K562 (cell line): ENCODE data around the gene PPIA. TPM values are rescaled to one million over a fixed set of nuclear protein-coding genes. Genes with fewer than 3 reads are reported as not detected.

Experiments
- BACH1 ChIP-seq: fragments of 200-800 bp; sonication (Bioruptor generic); IDR thresholded peaks from 2 replicates; pipeline ENCODE4 v1.6.1; 2016; ENCODE audit warnings: missing genetic modification characterization, missing compliant biosample characterization
- CTCF ChIP-seq, 3 experiments: IDR thresholded peaks in 2 of 3; conservative IDR thresholded peaks in 1 of 3; 2 replicates each; pipeline ENCODE4 v1.5.1; 2011 to 2012; ENCODE audit warnings: low read length in 3 of 3, mild to moderate bottlenecking in 3 of 3, control low read depth in 2 of 3, improper control_type of control experiment in 1 of 3, inconsistent platforms in 1 of 3, low read depth in 1 of 3, mixed read lengths in 1 of 3, moderate library complexity in 1 of 3; ENCODE audit not compliant: insufficient read depth in 2 of 3
- POLR2A ChIP-seq: fragments of 450-650 bp; conservative IDR thresholded peaks from 2 replicates; pipeline ENCODE4 v1.6.1; 2016
- RBM34 ChIP-seq: fragments of 200-400 bp; formaldehyde crosslinking; IDR thresholded peaks from 2 replicates; pipeline ENCODE4 v1.6.1; 2018; ENCODE audit warnings: low read length, borderline replicate concordance; ENCODE audit not compliant: insufficient read depth
- ZBTB2 ChIP-seq: fragments of 450-650 bp; IDR thresholded peaks from 2 replicates; pipeline ENCODE4 v1.6.1; 2016; ENCODE audit warnings: antibody characterized with exemption
- ZNF277 ChIP-seq: fragments of 250-450 bp; sonication (Bioruptor Pico); IDR thresholded peaks from 2 replicates; pipeline ENCODE4 v1.8.0; 2022; ENCODE audit warnings: inconsistent platforms, mild to moderate bottlenecking, moderate library complexity, borderline replicate concordance
- ZNF408 ChIP-seq: fragments of 250-450 bp; sonication (Bioruptor Pico); IDR thresholded peaks from 2 replicates; pipeline ENCODE4 v1.4.0; 2020; ENCODE audit warnings: low read depth, mild to moderate bottlenecking, moderate library complexity
- ZNF707 ChIP-seq: fragments of 250-450 bp; sonication (Bioruptor Pico); conservative IDR thresholded peaks from 2 replicates; pipeline ENCODE4 v1.8.0; 2022; ENCODE audit warnings: inconsistent platforms, mild to moderate bottlenecking, moderate library complexity
- polyA plus RNA-seq, 8 experiments: library from polyadenylated mRNA; depleted of rRNA in 4 of 8; stranded (reverse) in 5 of 8; unstranded in 3 of 8; fragments of >200 nt; fragmentation: Nextera tagmentation in 2 of 8; fragmentation: Illumina TruSeq in 1 of 8; extraction: Ambion mirVana in 2 of 8; extraction: Trizol in 1 of 8; gene quantifications; 2 replicates each; pipeline versions ENCODE4 v1.2.1 to v1.2.3, GENCODE V29; 2011 to 2014; ENCODE audit warnings: inconsistent platforms in 1 of 8, missing spikeins in 1 of 8
- total RNA-seq, 7 experiments: library from RNA; depleted of rRNA in 6 of 7; stranded (reverse); fragments of >200 nt in 6 of 7; fragmentation: Illumina TruSeq in 2 of 7; extraction: Trizol in 2 of 7; gene quantifications; 2 replicates each; pipeline versions ENCODE4 v1.2.1 to v1.2.3, GENCODE V29; 2011 to 2021; ENCODE audit warnings: low replicate concordance in 1 of 7
- TF ChIP-seq, protein P1 (sequence below), 2 experiments: fragments of 450-650 bp; formaldehyde crosslinking in 1 of 2; IDR thresholded peaks; 2 replicates each; pipeline versions ENCODE4 v1.4.0 to v1.6.1; 2014 to 2020; ENCODE audit warnings: mild to moderate bottlenecking in 2 of 2, borderline replicate concordance in 1 of 2, low read depth in 1 of 2
- TF ChIP-seq, protein P2 (sequence below): sonication (generic); formaldehyde crosslinking; IDR thresholded peaks from 2 replicates; pipeline ENCODE4 v1.8.1; 2023; ENCODE audit warnings: mild to moderate bottlenecking, missing genetic modification reagents

The PPIA gene
- total and polyA plus RNA-seq, 9 of the 15 experiments (the other 6 are each of a cell fraction or from before 2014, with no cell fraction given), result 2,583 to 7,504 (median 3,973) TPM

- TF ChIP-seq CTCF (IDR thresholded peaks at IDR 0.05 in 2 of 3, conservative IDR thresholded peaks at IDR 0.05 in 1 of 3; ENCODE audit: insufficient read depth in 2 of 3, low read depth in 1 of 3, low read length in 3 of 3), result peak; percentile 20 to 38 (median 33); a peak in 3 of 6 replicates
- no peak for TF ChIP-seq BACH1
- no peak for TF ChIP-seq ZNF707 (CRISPR knock-in tag)
- no peak for TF ChIP-seq ZNF277 (CRISPR knock-in tag)
- TF ChIP-seq RBM34, result no peak
- TF ChIP-seq ZNF408, result no peak
- TF ChIP-seq ZBTB2, result no peak
- TF ChIP-seq, protein P1, sequence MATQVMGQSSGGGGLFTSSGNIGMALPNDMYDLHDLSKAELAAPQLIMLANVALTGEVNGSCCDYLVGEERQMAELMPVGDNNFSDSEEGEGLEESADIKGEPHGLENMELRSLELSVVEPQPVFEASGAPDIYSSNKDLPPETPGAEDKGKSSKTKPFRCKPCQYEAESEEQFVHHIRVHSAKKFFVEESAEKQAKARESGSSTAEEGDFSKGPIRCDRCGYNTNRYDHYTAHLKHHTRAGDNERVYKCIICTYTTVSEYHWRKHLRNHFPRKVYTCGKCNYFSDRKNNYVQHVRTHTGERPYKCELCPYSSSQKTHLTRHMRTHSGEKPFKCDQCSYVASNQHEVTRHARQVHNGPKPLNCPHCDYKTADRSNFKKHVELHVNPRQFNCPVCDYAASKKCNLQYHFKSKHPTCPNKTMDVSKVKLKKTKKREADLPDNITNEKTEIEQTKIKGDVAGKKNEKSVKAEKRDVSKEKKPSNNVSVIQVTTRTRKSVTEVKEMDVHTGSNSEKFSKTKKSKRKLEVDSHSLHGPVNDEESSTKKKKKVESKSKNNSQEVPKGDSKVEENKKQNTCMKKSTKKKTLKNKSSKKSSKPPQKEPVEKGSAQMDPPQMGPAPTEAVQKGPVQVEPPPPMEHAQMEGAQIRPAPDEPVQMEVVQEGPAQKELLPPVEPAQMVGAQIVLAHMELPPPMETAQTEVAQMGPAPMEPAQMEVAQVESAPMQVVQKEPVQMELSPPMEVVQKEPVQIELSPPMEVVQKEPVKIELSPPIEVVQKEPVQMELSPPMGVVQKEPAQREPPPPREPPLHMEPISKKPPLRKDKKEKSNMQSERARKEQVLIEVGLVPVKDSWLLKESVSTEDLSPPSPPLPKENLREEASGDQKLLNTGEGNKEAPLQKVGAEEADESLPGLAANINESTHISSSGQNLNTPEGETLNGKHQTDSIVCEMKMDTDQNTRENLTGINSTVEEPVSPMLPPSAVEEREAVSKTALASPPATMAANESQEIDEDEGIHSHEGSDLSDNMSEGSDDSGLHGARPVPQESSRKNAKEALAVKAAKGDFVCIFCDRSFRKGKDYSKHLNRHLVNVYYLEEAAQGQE (IDR thresholded peaks at IDR 0.05; ENCODE audit: borderline replicate concordance), result peak; percentile 37; the same call in 1 of the 2 replicates
- TF ChIP-seq, protein P1 (CRISPR knock-in tag; IDR thresholded peaks at IDR 0.05; ENCODE audit: low read depth), result no peak
- no peak for TF ChIP-seq POLR2A
- TF ChIP-seq, protein P2, sequence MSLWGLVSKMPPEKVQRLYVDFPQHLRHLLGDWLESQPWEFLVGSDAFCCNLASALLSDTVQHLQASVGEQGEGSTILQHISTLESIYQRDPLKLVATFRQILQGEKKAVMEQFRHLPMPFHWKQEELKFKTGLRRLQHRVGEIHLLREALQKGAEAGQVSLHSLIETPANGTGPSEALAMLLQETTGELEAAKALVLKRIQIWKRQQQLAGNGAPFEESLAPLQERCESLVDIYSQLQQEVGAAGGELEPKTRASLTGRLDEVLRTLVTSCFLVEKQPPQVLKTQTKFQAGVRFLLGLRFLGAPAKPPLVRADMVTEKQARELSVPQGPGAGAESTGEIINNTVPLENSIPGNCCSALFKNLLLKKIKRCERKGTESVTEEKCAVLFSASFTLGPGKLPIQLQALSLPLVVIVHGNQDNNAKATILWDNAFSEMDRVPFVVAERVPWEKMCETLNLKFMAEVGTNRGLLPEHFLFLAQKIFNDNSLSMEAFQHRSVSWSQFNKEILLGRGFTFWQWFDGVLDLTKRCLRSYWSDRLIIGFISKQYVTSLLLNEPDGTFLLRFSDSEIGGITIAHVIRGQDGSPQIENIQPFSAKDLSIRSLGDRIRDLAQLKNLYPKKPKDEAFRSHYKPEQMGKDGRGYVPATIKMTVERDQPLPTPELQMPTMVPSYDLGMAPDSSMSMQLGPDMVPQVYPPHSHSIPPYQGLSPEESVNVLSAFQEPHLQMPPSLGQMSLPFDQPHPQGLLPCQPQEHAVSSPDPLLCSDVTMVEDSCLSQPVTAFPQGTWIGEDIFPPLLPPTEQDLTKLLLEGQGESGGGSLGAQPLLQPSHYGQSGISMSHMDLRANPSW (CRISPR knock-in tag), result no peak
These were observed 18.4 kb downstream of the PPIA start (continued) for GRCh38 chr7:44814919-44815318.
